Measurements from ENCODE around the gene PSMD9. TPM values are rescaled to one million over a fixed set of nuclear protein-coding genes. Genes with fewer than 3 reads are reported as not detected.

Gene PSMD9
- 28.4 and 30.3 TPM in 2 replicates for total RNA-seq (2013; cell fraction: nucleolus; rRNA removed)
- 80.8 and 110 TPM in 2 replicates for total RNA-seq (2014; rRNA removed)
- total RNA-seq (2014; rRNA removed; fragmentation: Illumina TruSeq; extraction: Trizol): 32.4 and 39.3 TPM in 2 replicates
- total RNA-seq (2021): 51.1 and 70.0 TPM in 2 replicates
- polyA plus RNA-seq (2011; ENCODE audit: low read depth): 16.7 TPM
- 38.2 and 46.3 TPM in 2 replicates for polyA plus RNA-seq (2011; rRNA removed)
- 65.5 and 93.4 TPM in 2 replicates for polyA plus RNA-seq (2011; cell fraction: cytosol; rRNA removed)
- 46.5 and 60.9 TPM in 2 replicates for polyA plus RNA-seq (2011; cell fraction: nucleus; rRNA removed)
- 37.3 and 39.3 TPM in 2 replicates for polyA plus RNA-seq (2012)
- polyA plus RNA-seq (2014; fragmentation: Illumina TruSeq; extraction: Trizol): 13.0 and 26.1 TPM in 2 replicates
- polyA plus RNA-seq (2014; fragmentation: Nextera tagmentation; extraction: Ambion mirVana): 10 to 100 TPM; 14.6 to 33.7 TPM
- polyA plus RNA-seq (2014; rRNA removed): 82.8 and 114 TPM in 2 replicates
- polyA plus RNA-seq (2016; fragmentation: Nextera tagmentation; extraction: Ambion mirVana): 100 to 1,000 TPM; 132 to 152 TPM
- 23.6 and 28.5 TPM in 2 replicates for polyA minus RNA-seq (2011; rRNA and poly(A)+ RNA removed)
- polyA minus RNA-seq (2011; cell fraction: cytosol; rRNA and poly(A)+ RNA removed): 12.4 and 18.6 TPM in 2 replicates
- 6.6 and 13.1 TPM in 2 replicates for polyA minus RNA-seq (2011; cell fraction: nucleus; rRNA and poly(A)+ RNA removed)
- percentile 64 among the genes with signal in this experiment for Bru-seq, nascent RNA
- percentile 89 among the genes with signal in this experiment for BruChase-seq, experiment 1, labeled RNA remaining after a 6-hour chase
- BruChase-seq, experiment 2, labeled RNA remaining after a 2-hour chase: percentile 86 among the genes with signal in this experiment
- long read RNA-seq, experiment 1, transcript PSMD9-207 (6 exons, 2,784 nt): major isoform, 89 of 96 reads
- long read RNA-seq, experiment 1, partial matches to known transcripts: 0 of 96 reads
- long read RNA-seq, experiment 1, other reads (novel, unspliced or antisense): 2 of 96 reads
- long read RNA-seq, experiment 2, transcript PSMD9-207 (6 exons, 2,784 nt): major isoform, 211 of 241 reads
- long read RNA-seq, experiment 2, transcript PSMD9-201 (6 exons, 2,307 nt): minor isoform, 15 of 241 reads
- long read RNA-seq, experiment 2, partial matches to known transcripts: 1 of 241 reads
- long read RNA-seq, experiment 2, other reads (novel, unspliced or antisense): 9 of 241 reads

DNA sequence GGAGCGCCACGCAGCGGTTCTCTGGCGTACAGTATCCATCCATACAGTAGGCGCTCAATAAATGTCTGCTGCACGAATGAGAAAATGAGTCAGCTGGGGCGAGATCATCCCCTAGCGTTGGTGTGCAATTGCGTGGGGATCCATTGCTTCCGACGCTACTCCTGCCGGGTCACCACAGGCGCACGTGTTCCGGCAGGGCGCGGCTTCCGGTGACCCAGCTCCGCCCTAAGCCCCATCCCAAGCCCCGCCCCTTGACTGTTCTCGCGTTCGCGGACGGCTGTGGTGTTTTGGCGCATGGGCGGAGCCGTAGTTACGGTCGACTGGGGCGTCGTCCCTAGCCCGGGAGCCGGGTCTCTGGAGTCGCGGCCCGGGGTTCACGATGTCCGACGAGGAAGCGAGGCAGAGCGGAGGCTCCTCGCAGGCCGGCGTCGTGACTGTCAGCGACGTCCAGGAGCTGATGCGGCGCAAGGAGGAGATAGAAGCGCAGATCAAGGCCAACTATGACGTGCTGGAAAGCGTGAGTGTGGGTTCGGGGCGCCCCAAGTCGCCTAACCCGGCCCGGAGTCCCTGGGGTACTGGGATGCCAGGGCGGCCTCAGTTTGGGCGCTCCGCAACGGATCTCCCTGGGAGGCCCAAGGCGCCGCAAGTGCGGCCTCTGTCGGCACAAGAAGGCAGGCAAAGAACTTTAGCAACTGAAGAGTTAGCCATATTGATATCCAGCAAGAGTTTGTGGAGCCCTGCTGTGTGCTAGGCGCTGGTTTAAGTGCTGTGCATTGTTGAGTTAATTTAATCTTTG lies at the start of gene PSMD9:
TSS of gene PSMD9 (plus strand) at position 313 of the 796 bp plus-strand sequence. CDS start at position 380, 67 bp downstream.
- peak within 1 kb of the TSS; percentile 76 for H3K9ac ChIP-seq (ENCODE audit: control insufficient read depth, insufficient read depth, low read length)
- ChIA-PET CTCF (interaction anchor here (0.7 to 4.6 kb wide), 22 partner anchors 9 to 588 kb away, joined by 3 to 90 read pairs (median 4); partner anchors contain the start of genes CFAP251, RHOF and TMEM120B), RAD21 (ENCODE audit: unreplicated experiment) (interaction anchor here (0.5 to 5.3 kb wide), 13 partner anchors 30 to 234 kb away, joined by 3 to 54 read pairs (median 3); partner anchors contain the start of genes CFAP251 and RHOF), SMC1A (ENCODE audit: uncharacterized antibody, unreplicated experiment) (interaction anchor here (0.7 to 2.7 kb wide), 8 partner anchors 11 to 338 kb away, joined by 3 to 36 read pairs (median 4); partner anchors contain the start of gene RHOF), POLR2A (interaction anchor here (0.6 to 2.0 kb wide), 9 partner anchors 18 to 190 kb away, joined by 4 to 11 read pairs (median 5); partner anchors contain the start of genes MLXIP, SETD1B and TMEM120B)
- FAIRE-seq (peak; percentile 98), ATAC-seq (peak; percentile 98), DNase-seq (ENCODE audit: low read depth, low spot score) (peak; percentile 90)
- intact Hi-C loops (cut with micrococcal nuclease; ENCODE audit: unreplicated experiment): loop anchor here (1.0 to 5.0 kb wide), 2 partner anchors 94 to 201 kb away; no protein-coding TSS in a partner anchor
- H3K36me3 ChIP-seq (ENCODE audit: control insufficient read depth in 2 of 2, insufficient read depth in 2 of 2, low read length in 1 of 2): no peaks in the 10 kb centered on the region; a peak in 2 of 4 replicates
- H3K4me2 ChIP-seq (ENCODE audit: control insufficient read depth, insufficient read depth): peak within 1 kb of the TSS; percentile 65
- peak within 1 kb of the TSS; percentile 89 for H2AFZ ChIP-seq (ENCODE audit: control insufficient read depth, low read depth, low read length)
- TSS peak; percentile 89 for BruUV-seq (replicated peaks)
- in situ Hi-C loops (cut with MboI): loop anchor here (5.0 kb wide), 1 partner anchor 91 kb away; no protein-coding TSS in a partner anchor
- H3K9me3 ChIP-seq (replicated peaks; ENCODE audit: control insufficient read depth, insufficient read depth, low read length): no peaks in the 10 kb centered on the region
- peak within 1 kb of the TSS; percentile 84 for H3K27ac ChIP-seq (ENCODE audit: control insufficient read depth, insufficient read depth)
- WGBS (ENCODE audit: insufficient coverage, insufficient replicate concordance, low lambda C conversion rate, missing lambda C conversion rate): under 1% methylated on average over 67 of the region's 67 CpGs
- H3K27me3 ChIP-seq (replicated peaks in 1 of 2; ENCODE audit: control insufficient read depth in 2 of 2, insufficient read depth in 2 of 2, low read length in 1 of 2): no peaks in the 10 kb centered on the region
- H3K79me2 ChIP-seq (ENCODE audit: control insufficient read depth, insufficient read depth, low read length): peaks cover 21% of the 10 kb centered on the region
- no peaks in the 10 kb centered on the region for H4K20me1 ChIP-seq (ENCODE audit: control insufficient read depth, insufficient read depth)
- H3K4me3 ChIP-seq: peak within 1 kb of the TSS; percentile 89
- H3K4me1 ChIP-seq (ENCODE audit: control insufficient read depth, insufficient read depth, low read length): peaks cover 5% of the 10 kb centered on the region; the same call in 1 of the 2 replicates
- TF ChIP-seq EED (IDR thresholded peaks at IDR 0.05; ENCODE audit: low read depth): no peak
- TF ChIP-seq RUNX3 (IDR thresholded peaks at IDR 0.05; ENCODE audit: low read length): peak; percentile 84
- no peak for TF ChIP-seq NFXL1 (IDR thresholded peaks at IDR 0.05; ENCODE audit: borderline replicate concordance)
- no peak; the same call in 1 of the 2 replicates for TF ChIP-seq TARDBP (IDR thresholded peaks at IDR 0.05; ENCODE audit: borderline replicate concordance)
- TF ChIP-seq ZNF207 (IDR thresholded peaks at IDR 0.05; ENCODE audit: borderline replicate concordance): peak; percentile 74; the same call in 1 of the 2 replicates
- TF ChIP-seq FOS (IDR thresholded peaks at IDR 0.05; ENCODE audit: borderline replicate concordance, extremely low read depth, insufficient read length): no peak
- peak; percentile 50; the same call in 1 of the 2 replicates for TF ChIP-seq ZSCAN29 (IDR thresholded peaks at IDR 0.05)
- no peak for TF ChIP-seq ZNF622 (IDR thresholded peaks at IDR 0.05)
- peak; percentile 48 for TF ChIP-seq SIX5 (IDR thresholded peaks at IDR 0.05; ENCODE audit: low read depth, low read length, severe bottlenecking)
- peak; percentile 62; the same call in 1 of the 2 replicates for TF ChIP-seq JUNB (IDR thresholded peaks at IDR 0.05)
- no peak for TF ChIP-seq SKIL (IDR thresholded peaks at IDR 0.05; ENCODE audit: low read depth, poor library complexity, severe bottlenecking)
- peak; percentile 90 for TF ChIP-seq MYC (IDR thresholded peaks at IDR 0.05; ENCODE audit: insufficient read depth, insufficient read length, insufficient replicate concordance, low read length, severe bottlenecking)
- TF ChIP-seq RCOR1 (conservative IDR thresholded peaks at IDR 0.05; ENCODE audit: low read depth, low read length): 0 out of 2 replicates have a peak, but pooled peaks have one; percentile 30
- no peak; the same call in 1 of the 2 replicates for TF ChIP-seq RB1 (IDR thresholded peaks at IDR 0.05; ENCODE audit: borderline replicate concordance)
- peak; percentile 60 for TF ChIP-seq SP1 (IDR thresholded peaks at IDR 0.05; ENCODE audit: low read depth, low read length)

Measured in GM12878 (cell line).